Erythroblast (primary cell): ENCODE results near the gene RAVER2.

Source experiments
- GATA1 ChIP-seq: IDR thresholded peaks from 2 replicates; pipeline ENCODE4 v1.6.1; 2011; ENCODE audit warnings: low read depth, mild to moderate bottlenecking, control low read depth, low read length, moderate library complexity
- POLR2A ChIP-seq: IDR thresholded peaks from 2 replicates; pipeline ENCODE4 v1.6.1; 2011; ENCODE audit warnings: mild to moderate bottlenecking, low read length

DNA sequence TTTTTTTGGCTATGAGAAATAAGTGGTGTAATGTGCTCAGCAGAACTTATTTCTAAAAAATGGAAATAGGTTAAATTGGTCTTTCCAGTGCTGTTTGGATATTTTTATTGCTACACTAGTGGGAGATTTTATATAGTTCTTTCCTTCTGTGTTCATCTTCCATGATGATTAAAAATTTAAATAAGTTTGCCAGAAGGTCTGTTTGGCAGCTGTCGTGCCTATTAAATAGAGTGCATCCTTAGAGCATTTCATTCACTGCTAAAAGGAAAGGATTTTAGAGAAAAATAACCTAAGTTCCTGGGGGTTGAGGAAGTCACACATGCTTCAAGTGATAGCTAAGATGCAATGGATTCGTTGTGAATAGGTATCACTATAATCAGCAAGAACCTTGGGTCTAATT lies 29.7 kb upstream of the RAVER2 start:
- TF ChIP-seq POLR2A (no peak), GATA1 (no peak)
